ENCODE data around the gene SAMD4A.

Gene SAMD4A

DNA sequence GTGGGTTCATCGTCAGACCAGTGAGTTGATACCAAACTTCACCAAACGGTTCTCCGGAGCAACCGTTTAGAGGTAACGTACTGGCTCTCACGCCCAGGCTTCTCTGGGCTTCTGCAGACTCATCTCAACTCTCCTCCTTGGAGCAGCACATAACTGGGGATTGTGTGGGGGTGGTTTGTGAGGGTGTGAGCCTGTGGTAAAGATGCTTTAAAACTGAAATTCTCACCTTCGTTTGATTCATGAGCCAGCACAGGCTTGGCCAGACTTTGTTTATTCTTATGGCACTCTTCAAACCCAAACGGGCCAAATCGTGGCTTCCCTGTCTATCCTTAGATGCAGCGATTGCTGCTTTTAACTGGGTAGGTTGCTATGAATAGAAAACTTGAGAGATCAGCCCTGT, 121.3 kb downstream of the SAMD4A start:
- H3K36me3 ChIP-seq (ENCODE audit: insufficient read depth), result no peaks in the 10 kb centered on the region
- no peak overlapping the region for H3K27ac ChIP-seq
- no peak overlapping the region for H3K9ac ChIP-seq
- H3K27me3 ChIP-seq (ENCODE audit: insufficient read depth, low read depth), result no peaks in the 10 kb centered on the region
- H3K4me3 ChIP-seq (IDR thresholded peaks at IDR 0.05; ENCODE audit: insufficient read depth, low read depth, low read length), result no peak overlapping the region
- H3K4me2 ChIP-seq, result no peak overlapping the region
- H3K79me2 ChIP-seq (ENCODE audit: insufficient read depth, low read depth), result no peaks in the 10 kb centered on the region
- no peak overlapping the region for H2AFZ ChIP-seq (ENCODE audit: low read depth)
- no peaks in the 10 kb centered on the region for H4K20me1 ChIP-seq (ENCODE audit: insufficient read depth)
- TF ChIP-seq, protein P1, sequence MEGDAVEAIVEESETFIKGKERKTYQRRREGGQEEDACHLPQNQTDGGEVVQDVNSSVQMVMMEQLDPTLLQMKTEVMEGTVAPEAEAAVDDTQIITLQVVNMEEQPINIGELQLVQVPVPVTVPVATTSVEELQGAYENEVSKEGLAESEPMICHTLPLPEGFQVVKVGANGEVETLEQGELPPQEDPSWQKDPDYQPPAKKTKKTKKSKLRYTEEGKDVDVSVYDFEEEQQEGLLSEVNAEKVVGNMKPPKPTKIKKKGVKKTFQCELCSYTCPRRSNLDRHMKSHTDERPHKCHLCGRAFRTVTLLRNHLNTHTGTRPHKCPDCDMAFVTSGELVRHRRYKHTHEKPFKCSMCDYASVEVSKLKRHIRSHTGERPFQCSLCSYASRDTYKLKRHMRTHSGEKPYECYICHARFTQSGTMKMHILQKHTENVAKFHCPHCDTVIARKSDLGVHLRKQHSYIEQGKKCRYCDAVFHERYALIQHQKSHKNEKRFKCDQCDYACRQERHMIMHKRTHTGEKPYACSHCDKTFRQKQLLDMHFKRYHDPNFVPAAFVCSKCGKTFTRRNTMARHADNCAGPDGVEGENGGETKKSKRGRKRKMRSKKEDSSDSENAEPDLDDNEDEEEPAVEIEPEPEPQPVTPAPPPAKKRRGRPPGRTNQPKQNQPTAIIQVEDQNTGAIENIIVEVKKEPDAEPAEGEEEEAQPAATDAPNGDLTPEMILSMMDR (conservative IDR thresholded peaks at IDR 0.05; ENCODE audit: low read depth, low read length), result no peak
- H3K4me1 ChIP-seq (ENCODE audit: low read depth, poor library complexity, severe bottlenecking), result peaks cover 11% of the 10 kb centered on the region

DNA sequence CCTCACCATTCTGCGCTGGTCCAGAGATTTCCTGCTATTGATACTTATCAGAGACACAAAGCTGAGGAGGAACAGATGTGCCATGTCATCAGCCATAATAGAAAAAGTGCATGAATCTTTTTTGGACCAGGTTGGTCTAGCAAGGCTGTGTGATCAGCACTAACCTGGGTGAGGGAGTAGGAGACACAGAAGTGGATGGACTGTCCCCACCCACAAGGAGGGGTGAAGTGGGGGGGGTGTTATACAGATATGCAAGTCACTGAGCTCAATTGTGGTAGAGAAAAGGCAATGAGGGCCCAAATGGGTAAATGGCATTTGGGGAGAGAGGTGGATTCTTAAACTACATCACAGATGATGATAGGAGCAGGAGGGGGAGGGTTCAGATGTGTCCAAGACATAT, 123.0 kb downstream of the SAMD4A start:
- Histone ChIP-seq H2AFZ (ENCODE audit: low read depth) (no peak overlapping the region), H3K36me3 (ENCODE audit: insufficient read depth) (no peaks in the 10 kb centered on the region), H3K9ac (no peak overlapping the region), H3K79me2 (ENCODE audit: insufficient read depth, low read depth) (no peaks in the 10 kb centered on the region), H3K4me2 (no peak overlapping the region), H4K20me1 (ENCODE audit: insufficient read depth) (no peaks in the 10 kb centered on the region), H3K27ac (no peak overlapping the region), H3K27me3 (ENCODE audit: insufficient read depth, low read depth) (no peaks in the 10 kb centered on the region), H3K4me3 (IDR thresholded peaks at IDR 0.05; ENCODE audit: insufficient read depth, low read depth, low read length) (no peak overlapping the region), H3K4me1 (ENCODE audit: low read depth, poor library complexity, severe bottlenecking) (peaks cover 7% of the 10 kb centered on the region)
- TF ChIP-seq, protein P1 (conservative IDR thresholded peaks at IDR 0.05; ENCODE audit: low read depth, low read length), result no peak

DNA sequence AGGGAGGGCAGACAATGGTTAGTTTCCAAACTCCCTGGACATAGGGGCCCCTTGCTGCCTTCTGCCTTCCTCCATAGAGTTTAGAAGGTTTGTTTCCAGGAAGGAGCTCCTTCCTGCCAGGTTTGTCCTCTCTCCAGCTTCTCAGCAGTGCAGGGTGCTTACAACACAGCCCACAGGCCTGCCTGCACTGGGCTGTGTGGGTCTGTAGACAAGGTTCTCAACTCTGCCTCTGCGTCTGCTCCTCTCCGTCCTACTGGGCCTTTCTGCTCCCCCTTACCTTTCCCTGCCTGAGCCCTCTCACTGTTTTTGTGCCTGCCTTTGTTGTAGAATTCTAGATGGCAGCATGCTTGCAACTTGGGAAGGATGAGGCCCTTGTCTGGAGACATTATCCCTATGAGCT, 124.0 kb downstream of the SAMD4A start:
- H3K79me2 ChIP-seq (ENCODE audit: insufficient read depth, low read depth), result no peaks in the 10 kb centered on the region
- H3K9ac ChIP-seq, result no peak overlapping the region
- TF ChIP-seq, protein P1 (conservative IDR thresholded peaks at IDR 0.05; ENCODE audit: low read depth, low read length), result no peak
- H3K4me1 ChIP-seq (ENCODE audit: low read depth, poor library complexity, severe bottlenecking), result no peaks in the 10 kb centered on the region
- H4K20me1 ChIP-seq (ENCODE audit: insufficient read depth), result no peaks in the 10 kb centered on the region
- no peaks in the 10 kb centered on the region for H3K36me3 ChIP-seq (ENCODE audit: insufficient read depth)
- H3K4me3 ChIP-seq (IDR thresholded peaks at IDR 0.05; ENCODE audit: insufficient read depth, low read depth, low read length), result no peak overlapping the region
- H3K4me2 ChIP-seq, result no peak overlapping the region
- H3K27ac ChIP-seq, result no peak overlapping the region
- H3K27me3 ChIP-seq (ENCODE audit: insufficient read depth, low read depth), result no peaks in the 10 kb centered on the region
- H2AFZ ChIP-seq (ENCODE audit: low read depth), result no peak overlapping the region

DNA sequence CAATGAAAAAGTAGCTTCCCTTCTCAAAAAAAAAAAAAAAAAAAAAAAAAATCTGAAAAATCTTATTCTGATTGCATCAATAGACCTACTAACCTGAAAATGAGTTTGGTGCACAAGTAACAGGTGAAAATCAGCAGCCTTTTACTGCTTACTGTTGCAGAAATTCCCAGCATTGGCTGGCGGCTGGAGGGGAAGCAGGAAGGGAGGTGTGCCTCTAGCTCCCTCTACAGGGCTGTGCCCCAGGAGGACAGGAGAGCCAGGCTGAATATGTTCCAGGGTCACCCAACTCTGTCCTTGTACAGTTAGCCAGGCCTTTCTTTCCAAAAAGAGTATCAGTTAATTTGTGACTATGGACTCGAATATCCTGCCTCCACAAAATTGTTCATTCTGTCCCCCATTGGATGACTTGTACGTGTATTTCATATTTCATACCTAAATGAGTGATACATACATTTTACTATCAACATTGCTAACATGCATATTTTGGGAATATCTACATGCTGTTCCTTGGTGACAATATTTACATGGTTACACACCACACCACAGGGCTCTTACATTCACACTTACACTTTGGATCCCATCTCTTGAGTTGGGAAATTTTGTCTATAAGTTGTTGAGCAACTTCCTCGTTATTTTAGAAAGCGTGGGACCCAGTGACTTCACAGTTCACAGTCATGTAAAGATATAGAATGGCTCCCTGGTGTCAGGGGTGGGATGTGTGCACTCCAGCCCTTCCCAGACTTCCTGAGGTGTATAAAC, 124.8 kb downstream of the SAMD4A start:
- H2AFZ ChIP-seq (ENCODE audit: low read depth), result no peak overlapping the region
- TF ChIP-seq, protein P1 (conservative IDR thresholded peaks at IDR 0.05; ENCODE audit: low read depth, low read length), result peak; percentile 58
- no peak overlapping the region for H3K4me2 ChIP-seq
- H3K4me1 ChIP-seq (ENCODE audit: low read depth, poor library complexity, severe bottlenecking), result no peaks in the 10 kb centered on the region
- H3K27me3 ChIP-seq (ENCODE audit: insufficient read depth, low read depth), result no peaks in the 10 kb centered on the region
- no peak overlapping the region for H3K4me3 ChIP-seq (IDR thresholded peaks at IDR 0.05; ENCODE audit: insufficient read depth, low read depth, low read length)
- no peak overlapping the region for H3K27ac ChIP-seq
- no peak overlapping the region for H3K9ac ChIP-seq
- H3K79me2 ChIP-seq (ENCODE audit: insufficient read depth, low read depth), result no peaks in the 10 kb centered on the region
- H3K36me3 ChIP-seq (ENCODE audit: insufficient read depth), result no peaks in the 10 kb centered on the region
- H4K20me1 ChIP-seq (ENCODE audit: insufficient read depth), result no peaks in the 10 kb centered on the region

Measured in KMS-11 (cell line).